Measurements from ENCODE around the gene MON1B.

DNA sequence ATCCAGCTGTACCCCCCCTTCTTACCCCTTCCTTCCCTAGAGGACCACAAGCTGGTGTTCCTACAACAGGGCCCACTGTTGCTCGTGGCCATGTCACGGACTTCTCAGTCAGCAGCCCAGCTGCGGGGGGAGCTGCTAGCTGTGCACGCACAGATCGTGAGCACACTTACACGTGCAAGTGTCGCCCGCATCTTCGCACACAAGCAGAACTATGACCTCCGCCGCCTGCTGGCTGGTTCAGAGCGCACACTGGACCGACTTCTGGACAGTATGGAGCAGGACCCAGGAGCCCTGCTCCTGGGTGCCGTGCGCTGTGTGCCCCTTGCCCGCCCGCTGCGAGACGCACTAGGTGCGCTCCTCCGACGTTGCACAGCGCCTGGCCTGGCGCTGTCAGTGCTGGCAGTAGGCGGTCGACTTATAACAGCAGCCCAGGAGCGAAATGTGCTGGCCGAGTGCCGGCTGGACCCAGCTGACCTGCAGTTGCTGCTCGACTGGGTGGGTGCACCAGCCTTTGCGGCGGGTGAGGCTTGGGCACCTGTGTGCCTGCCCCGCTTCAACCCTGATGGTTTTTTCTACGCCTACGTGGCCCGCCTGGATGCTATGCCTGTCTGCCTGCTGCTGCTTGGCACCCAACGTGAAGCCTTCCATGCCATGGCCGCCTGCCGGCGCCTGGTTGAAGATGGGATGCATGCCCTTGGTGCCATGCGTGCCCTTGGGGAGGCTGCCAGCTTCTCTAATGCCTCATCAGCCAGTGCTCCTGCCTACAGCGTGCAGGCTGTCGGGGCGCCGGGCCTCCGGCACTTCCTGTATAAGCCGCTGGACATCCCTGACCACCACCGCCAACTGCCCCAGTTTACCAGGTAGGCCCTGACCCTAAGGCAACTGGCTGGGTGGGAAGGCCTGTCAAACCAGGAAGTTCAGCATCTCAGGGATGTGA, 3.6 kb downstream of the MON1B start:
- TF ChIP-seq, protein P1, sequence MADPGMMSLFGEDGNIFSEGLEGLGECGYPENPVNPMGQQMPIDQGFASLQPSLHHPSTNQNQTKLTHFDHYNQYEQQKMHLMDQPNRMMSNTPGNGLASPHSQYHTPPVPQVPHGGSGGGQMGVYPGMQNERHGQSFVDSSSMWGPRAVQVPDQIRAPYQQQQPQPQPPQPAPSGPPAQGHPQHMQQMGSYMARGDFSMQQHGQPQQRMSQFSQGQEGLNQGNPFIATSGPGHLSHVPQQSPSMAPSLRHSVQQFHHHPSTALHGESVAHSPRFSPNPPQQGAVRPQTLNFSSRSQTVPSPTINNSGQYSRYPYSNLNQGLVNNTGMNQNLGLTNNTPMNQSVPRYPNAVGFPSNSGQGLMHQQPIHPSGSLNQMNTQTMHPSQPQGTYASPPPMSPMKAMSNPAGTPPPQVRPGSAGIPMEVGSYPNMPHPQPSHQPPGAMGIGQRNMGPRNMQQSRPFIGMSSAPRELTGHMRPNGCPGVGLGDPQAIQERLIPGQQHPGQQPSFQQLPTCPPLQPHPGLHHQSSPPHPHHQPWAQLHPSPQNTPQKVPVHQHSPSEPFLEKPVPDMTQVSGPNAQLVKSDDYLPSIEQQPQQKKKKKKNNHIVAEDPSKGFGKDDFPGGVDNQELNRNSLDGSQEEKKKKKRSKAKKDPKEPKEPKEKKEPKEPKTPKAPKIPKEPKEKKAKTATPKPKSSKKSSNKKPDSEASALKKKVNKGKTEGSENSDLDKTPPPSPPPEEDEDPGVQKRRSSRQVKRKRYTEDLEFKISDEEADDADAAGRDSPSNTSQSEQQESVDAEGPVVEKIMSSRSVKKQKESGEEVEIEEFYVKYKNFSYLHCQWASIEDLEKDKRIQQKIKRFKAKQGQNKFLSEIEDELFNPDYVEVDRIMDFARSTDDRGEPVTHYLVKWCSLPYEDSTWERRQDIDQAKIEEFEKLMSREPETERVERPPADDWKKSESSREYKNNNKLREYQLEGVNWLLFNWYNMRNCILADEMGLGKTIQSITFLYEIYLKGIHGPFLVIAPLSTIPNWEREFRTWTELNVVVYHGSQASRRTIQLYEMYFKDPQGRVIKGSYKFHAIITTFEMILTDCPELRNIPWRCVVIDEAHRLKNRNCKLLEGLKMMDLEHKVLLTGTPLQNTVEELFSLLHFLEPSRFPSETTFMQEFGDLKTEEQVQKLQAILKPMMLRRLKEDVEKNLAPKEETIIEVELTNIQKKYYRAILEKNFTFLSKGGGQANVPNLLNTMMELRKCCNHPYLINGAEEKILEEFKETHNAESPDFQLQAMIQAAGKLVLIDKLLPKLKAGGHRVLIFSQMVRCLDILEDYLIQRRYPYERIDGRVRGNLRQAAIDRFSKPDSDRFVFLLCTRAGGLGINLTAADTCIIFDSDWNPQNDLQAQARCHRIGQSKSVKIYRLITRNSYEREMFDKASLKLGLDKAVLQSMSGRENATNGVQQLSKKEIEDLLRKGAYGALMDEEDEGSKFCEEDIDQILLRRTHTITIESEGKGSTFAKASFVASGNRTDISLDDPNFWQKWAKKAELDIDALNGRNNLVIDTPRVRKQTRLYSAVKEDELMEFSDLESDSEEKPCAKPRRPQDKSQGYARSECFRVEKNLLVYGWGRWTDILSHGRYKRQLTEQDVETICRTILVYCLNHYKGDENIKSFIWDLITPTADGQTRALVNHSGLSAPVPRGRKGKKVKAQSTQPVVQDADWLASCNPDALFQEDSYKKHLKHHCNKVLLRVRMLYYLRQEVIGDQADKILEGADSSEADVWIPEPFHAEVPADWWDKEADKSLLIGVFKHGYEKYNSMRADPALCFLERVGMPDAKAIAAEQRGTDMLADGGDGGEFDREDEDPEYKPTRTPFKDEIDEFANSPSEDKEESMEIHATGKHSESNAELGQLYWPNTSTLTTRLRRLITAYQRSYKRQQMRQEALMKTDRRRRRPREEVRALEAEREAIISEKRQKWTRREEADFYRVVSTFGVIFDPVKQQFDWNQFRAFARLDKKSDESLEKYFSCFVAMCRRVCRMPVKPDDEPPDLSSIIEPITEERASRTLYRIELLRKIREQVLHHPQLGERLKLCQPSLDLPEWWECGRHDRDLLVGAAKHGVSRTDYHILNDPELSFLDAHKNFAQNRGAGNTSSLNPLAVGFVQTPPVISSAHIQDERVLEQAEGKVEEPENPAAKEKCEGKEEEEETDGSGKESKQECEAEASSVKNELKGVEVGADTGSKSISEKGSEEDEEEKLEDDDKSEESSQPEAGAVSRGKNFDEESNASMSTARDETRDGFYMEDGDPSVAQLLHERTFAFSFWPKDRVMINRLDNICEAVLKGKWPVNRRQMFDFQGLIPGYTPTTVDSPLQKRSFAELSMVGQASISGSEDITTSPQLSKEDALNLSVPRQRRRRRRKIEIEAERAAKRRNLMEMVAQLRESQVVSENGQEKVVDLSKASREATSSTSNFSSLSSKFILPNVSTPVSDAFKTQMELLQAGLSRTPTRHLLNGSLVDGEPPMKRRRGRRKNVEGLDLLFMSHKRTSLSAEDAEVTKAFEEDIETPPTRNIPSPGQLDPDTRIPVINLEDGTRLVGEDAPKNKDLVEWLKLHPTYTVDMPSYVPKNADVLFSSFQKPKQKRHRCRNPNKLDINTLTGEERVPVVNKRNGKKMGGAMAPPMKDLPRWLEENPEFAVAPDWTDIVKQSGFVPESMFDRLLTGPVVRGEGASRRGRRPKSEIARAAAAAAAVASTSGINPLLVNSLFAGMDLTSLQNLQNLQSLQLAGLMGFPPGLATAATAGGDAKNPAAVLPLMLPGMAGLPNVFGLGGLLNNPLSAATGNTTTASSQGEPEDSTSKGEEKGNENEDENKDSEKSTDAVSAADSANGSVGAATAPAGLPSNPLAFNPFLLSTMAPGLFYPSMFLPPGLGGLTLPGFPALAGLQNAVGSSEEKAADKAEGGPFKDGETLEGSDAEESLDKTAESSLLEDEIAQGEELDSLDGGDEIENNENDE (IDR thresholded peaks at IDR 0.05; ENCODE audit: low read depth, low read length), result no peak
- TF ChIP-seq, protein P2, sequence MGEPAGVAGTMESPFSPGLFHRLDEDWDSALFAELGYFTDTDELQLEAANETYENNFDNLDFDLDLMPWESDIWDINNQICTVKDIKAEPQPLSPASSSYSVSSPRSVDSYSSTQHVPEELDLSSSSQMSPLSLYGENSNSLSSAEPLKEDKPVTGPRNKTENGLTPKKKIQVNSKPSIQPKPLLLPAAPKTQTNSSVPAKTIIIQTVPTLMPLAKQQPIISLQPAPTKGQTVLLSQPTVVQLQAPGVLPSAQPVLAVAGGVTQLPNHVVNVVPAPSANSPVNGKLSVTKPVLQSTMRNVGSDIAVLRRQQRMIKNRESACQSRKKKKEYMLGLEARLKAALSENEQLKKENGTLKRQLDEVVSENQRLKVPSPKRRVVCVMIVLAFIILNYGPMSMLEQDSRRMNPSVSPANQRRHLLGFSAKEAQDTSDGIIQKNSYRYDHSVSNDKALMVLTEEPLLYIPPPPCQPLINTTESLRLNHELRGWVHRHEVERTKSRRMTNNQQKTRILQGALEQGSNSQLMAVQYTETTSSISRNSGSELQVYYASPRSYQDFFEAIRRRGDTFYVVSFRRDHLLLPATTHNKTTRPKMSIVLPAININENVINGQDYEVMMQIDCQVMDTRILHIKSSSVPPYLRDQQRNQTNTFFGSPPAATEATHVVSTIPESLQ (CRISPR knock-in tag; IDR thresholded peaks at IDR 0.05), result no peak
- no peak for TF ChIP-seq EGR1 (conservative IDR thresholded peaks at IDR 0.05)
- no peak for TF ChIP-seq CHD2 (IDR thresholded peaks at IDR 0.05; ENCODE audit: low read depth, low read length)
- no peak for TF ChIP-seq IRF2 (CRISPR knock-in tag; IDR thresholded peaks at IDR 0.05)
- TF ChIP-seq CHD4 (IDR thresholded peaks at IDR 0.05; ENCODE audit: insufficient read depth, insufficient replicate concordance, low read depth, low read length, poor library complexity, severe bottlenecking), result no peak
- no peak for TF ChIP-seq POLR2AphosphoS2 (IDR thresholded peaks at IDR 0.05; ENCODE audit: low read length)
- TF ChIP-seq TAF1 (IDR thresholded peaks at IDR 0.05; ENCODE audit: control insufficient read depth, extremely low read depth, insufficient read depth, low read length, severe bottlenecking), result no peak
- TF ChIP-seq RCOR1 (IDR thresholded peaks at IDR 0.05; ENCODE audit: borderline replicate concordance in 1 of 2, low read depth in 2 of 2, low read length in 2 of 2), result no peak
- no peak for TF ChIP-seq BHLHE40 (IDR thresholded peaks at IDR 0.05; ENCODE audit: low read length)
- TF ChIP-seq CBX8 (IDR thresholded peaks at IDR 0.05; ENCODE audit: borderline replicate concordance, extremely low read depth, low read depth, low read length, poor library complexity, severe bottlenecking), result no peak
- TF ChIP-seq TCF7 (IDR thresholded peaks at IDR 0.05; ENCODE audit: borderline replicate concordance), result no peak

Measured in K562 (cell line).